ENCODE data around the gene R3HDM2.

DNA sequence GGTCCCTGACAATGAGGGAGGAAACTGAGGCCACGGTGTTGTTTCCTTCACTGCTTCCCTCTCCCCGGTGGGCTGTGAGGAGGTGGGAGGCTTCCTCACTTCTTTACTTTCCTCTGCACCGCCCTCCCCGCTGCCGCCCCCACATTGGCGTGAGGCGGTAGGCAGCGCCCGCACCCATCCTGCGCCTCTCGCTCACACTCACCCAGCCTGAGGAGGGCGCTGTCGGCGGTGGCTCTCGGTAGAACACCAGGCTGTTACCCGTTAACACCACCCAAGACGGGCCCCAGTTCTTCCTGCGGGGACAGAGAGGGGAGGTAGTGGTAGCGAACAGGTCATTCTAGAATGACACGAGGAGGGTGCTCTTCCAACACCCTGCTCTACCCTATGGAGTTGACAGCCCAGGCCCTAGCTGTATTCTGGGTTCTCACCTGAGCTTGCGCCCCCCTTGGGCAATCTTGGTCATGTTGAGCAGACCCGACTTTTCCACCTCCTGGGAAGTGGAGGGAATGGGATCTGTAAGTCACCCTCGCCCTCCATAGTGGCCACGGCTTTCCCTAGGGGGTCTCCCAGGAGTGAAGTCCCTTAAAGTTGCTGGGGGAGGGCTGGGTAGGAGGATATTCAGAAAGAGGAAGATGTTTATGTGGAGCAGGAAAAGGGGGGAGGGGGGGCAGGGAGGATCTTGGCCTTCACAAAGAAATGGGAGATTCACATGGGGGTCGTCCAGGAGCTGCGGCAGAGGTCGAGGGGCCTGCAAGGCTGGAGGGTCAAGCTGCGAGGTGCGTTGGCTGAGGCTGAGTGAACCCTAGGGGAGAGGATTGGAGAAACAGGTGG lies 45.5 kb upstream of the R3HDM2 start:
- TF ChIP-seq TAF1 (IDR thresholded peaks at IDR 0.05; ENCODE audit: borderline replicate concordance, insufficient read depth, low read length) (no peak), POLR2AphosphoS5 (IDR thresholded peaks at IDR 0.05; ENCODE audit: low read depth, low read length) (no peak), SIN3A (IDR thresholded peaks at IDR 0.05; ENCODE audit: borderline replicate concordance, insufficient read depth, low read length) (no peak), FOXP2 (optimal IDR thresholded peaks at IDR 0.05; ENCODE audit: borderline replicate concordance, extremely low read depth, extremely low read length, insufficient read depth) (no peak)
- TF ChIP-seq, protein P1, sequence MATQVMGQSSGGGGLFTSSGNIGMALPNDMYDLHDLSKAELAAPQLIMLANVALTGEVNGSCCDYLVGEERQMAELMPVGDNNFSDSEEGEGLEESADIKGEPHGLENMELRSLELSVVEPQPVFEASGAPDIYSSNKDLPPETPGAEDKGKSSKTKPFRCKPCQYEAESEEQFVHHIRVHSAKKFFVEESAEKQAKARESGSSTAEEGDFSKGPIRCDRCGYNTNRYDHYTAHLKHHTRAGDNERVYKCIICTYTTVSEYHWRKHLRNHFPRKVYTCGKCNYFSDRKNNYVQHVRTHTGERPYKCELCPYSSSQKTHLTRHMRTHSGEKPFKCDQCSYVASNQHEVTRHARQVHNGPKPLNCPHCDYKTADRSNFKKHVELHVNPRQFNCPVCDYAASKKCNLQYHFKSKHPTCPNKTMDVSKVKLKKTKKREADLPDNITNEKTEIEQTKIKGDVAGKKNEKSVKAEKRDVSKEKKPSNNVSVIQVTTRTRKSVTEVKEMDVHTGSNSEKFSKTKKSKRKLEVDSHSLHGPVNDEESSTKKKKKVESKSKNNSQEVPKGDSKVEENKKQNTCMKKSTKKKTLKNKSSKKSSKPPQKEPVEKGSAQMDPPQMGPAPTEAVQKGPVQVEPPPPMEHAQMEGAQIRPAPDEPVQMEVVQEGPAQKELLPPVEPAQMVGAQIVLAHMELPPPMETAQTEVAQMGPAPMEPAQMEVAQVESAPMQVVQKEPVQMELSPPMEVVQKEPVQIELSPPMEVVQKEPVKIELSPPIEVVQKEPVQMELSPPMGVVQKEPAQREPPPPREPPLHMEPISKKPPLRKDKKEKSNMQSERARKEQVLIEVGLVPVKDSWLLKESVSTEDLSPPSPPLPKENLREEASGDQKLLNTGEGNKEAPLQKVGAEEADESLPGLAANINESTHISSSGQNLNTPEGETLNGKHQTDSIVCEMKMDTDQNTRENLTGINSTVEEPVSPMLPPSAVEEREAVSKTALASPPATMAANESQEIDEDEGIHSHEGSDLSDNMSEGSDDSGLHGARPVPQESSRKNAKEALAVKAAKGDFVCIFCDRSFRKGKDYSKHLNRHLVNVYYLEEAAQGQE (IDR thresholded peaks at IDR 0.05; ENCODE audit: insufficient read depth in 1 of 2, low read depth in 2 of 2, low read length in 2 of 2): no peak

Measured in PFSK-1 (cell line).